ENCODE data around the gene PISD.
A peak's percentile ranks its signal among the peaks of the same experiment; 100 is the strongest.

The PISD gene

DNA sequence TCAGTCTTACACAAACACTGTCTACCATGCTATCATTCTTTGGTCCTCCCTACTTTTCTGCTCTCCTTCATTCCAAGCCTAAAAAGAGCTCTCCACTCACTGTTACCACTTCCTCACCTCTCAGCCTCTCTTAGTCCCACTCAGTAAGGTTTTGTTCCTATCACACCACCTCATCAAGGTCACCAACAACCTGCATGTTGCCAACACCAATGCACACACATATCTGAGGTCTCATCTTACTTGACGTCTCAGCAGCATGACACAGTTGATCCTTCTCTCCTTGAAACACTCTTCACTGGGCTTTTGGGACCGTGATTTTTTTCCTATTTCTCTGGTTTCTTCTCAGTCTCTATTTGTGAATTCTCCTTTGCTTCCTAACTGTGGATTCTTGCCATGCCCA lies 8.1 kb downstream of the PISD start:
- Histone ChIP-seq H3K4me3 (ENCODE audit: low read length in 2 of 2) (no peak overlapping the region), H3K27me3 (ENCODE audit: control insufficient read depth in 2 of 2, insufficient read depth in 2 of 2, low read length in 2 of 2) (no peaks in the 10 kb centered on the region), H3K27ac (ENCODE audit: low read depth in 2 of 2, low read length in 2 of 2) (no peak overlapping the region), H3K4me1 (ENCODE audit: control insufficient read depth in 2 of 2, insufficient read depth in 2 of 2, low read length in 2 of 2) (peaks cover 0 to 2% of the 10 kb centered on the region in 2 donors), H3K9ac (ENCODE audit: low read depth in 1 of 2, low read length in 2 of 2) (no peak overlapping the region), H3K9me3 (ENCODE audit: control insufficient read depth in 2 of 2, low read length in 2 of 2) (no peaks in the 10 kb centered on the region), H3K36me3 (ENCODE audit: control insufficient read depth in 2 of 2, insufficient read depth in 2 of 2, low read length in 2 of 2) (peaks cover 4 to 10% of the 10 kb centered on the region in 2 donors)

DNA sequence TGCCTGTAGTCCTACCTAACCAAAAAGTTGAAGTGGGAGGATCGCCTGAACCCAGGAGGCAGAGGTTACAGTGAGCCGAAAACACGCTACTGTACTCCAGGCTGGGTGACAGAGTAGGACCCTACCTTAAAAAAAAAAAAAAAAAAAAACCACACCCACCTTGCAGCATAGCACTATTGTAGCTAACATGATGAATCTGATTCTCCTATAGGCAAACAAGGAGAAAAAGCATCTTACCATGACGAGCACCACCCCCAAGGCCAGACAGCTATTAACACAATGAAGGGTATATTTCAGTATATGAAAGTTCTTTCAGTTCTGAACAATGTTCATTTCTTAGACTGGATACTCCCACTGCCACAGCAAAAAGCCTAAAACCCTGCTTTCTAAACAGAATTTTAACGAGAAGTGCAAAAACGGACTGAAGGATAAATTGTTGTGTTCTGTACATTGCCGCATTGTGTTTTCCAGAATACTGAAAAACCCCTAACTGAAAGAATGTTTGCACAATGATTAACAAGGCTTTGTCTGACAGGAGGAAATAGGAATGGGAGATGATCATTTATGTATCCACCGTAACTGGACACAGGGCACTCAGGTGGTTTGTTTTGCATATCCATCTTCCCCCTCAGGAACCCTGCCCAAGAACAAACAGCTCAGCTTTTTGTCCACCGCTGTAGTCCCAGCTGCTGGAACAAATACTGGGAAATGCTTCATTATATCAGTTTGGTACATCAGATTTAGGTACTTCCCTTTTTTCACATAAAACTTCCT lies 8.9 kb downstream of the PISD start:
- H3K4me3 ChIP-seq (ENCODE audit: low read length in 2 of 2): no peak overlapping the region
- peaks cover 0 to 2% of the 10 kb centered on the region in 2 donors for H3K4me1 ChIP-seq (ENCODE audit: control insufficient read depth in 2 of 2, insufficient read depth in 2 of 2, low read length in 2 of 2)
- H3K36me3 ChIP-seq (ENCODE audit: control insufficient read depth in 2 of 2, insufficient read depth in 2 of 2, low read length in 2 of 2): peaks cover 8 to 9% of the 10 kb centered on the region in 2 donors
- H3K9me3 ChIP-seq (ENCODE audit: control insufficient read depth in 2 of 2, low read length in 2 of 2): no peaks in the 10 kb centered on the region
- H3K27ac ChIP-seq (ENCODE audit: low read depth in 2 of 2, low read length in 2 of 2): no peak overlapping the region
- no peaks in the 10 kb centered on the region for H3K27me3 ChIP-seq (ENCODE audit: control insufficient read depth in 2 of 2, insufficient read depth in 2 of 2, low read length in 2 of 2)
- no peak overlapping the region for H3K9ac ChIP-seq (ENCODE audit: low read depth in 1 of 2, low read length in 2 of 2)

DNA sequence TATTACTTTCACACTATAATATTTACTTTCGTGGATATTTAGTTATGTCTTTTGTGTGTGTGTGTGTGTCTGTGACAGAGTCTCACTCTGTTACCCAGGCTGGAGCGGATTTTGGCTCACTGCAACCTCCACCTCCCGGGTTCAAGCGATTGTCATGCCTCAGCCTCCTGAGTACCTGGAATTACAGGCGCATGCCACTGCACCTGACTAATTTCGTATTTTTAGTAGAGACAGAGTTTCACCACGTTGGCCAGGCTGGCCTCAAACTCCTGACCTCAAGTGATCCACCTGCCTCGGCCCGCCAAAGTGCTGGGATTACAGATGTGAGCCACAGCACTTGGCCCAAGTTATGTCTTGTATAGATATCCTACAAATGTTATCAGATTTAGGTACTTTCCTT lies 9.9 kb downstream of the PISD start:
- Histone ChIP-seq H3K27me3 (ENCODE audit: control insufficient read depth in 2 of 2, insufficient read depth in 2 of 2, low read length in 2 of 2) (no peaks in the 10 kb centered on the region), H3K4me1 (ENCODE audit: control insufficient read depth in 2 of 2, insufficient read depth in 2 of 2, low read length in 2 of 2) (peaks cover 0 to 2% of the 10 kb centered on the region in 2 donors), H3K9me3 (ENCODE audit: control insufficient read depth in 2 of 2, low read length in 2 of 2) (no peaks in the 10 kb centered on the region), H3K36me3 (ENCODE audit: control insufficient read depth in 2 of 2, insufficient read depth in 2 of 2, low read length in 2 of 2) (peaks cover 8 to 15% of the 10 kb centered on the region in 2 donors), H3K9ac (ENCODE audit: low read depth in 1 of 2, low read length in 2 of 2) (no peak overlapping the region), H3K4me3 (ENCODE audit: low read length in 2 of 2) (no peak overlapping the region), H3K27ac (ENCODE audit: low read depth in 2 of 2, low read length in 2 of 2) (no peak overlapping the region)

DNA sequence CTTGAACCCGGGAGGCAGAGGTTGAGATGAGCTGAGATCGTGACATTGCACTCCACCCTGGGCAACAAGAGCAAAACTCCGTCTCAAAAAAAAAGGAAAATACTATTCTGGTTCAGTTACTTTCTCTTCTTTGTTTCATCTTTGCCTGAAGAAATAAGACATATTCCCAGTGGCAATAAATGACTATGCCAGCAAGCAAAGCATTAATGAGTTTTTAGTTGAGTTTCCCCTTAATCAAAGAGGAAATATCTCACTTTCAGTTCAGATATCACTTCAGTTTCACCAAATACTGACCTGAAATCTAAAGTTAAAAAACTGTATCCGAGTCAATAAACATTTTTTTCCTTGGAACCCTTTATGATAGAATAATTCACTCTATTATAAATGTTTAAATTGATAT lies 10.4 kb downstream of the PISD start:
- H3K4me1 ChIP-seq (ENCODE audit: control insufficient read depth in 2 of 2, insufficient read depth in 2 of 2, low read length in 2 of 2): peaks cover 0 to 2% of the 10 kb centered on the region in 2 donors
- peaks cover 8 to 17% of the 10 kb centered on the region in 2 donors for H3K36me3 ChIP-seq (ENCODE audit: control insufficient read depth in 2 of 2, insufficient read depth in 2 of 2, low read length in 2 of 2)
- H3K27me3 ChIP-seq (ENCODE audit: control insufficient read depth in 2 of 2, insufficient read depth in 2 of 2, low read length in 2 of 2): no peaks in the 10 kb centered on the region
- H3K4me3 ChIP-seq (ENCODE audit: low read length in 2 of 2): no peak overlapping the region
- no peaks in the 10 kb centered on the region for H3K9me3 ChIP-seq (ENCODE audit: control insufficient read depth in 2 of 2, low read length in 2 of 2)
- no peak overlapping the region for H3K9ac ChIP-seq (ENCODE audit: low read depth in 1 of 2, low read length in 2 of 2)
- no peak overlapping the region for H3K27ac ChIP-seq (ENCODE audit: low read depth in 2 of 2, low read length in 2 of 2)

- H3K4me1 ChIP-seq (ENCODE audit: control insufficient read depth in 2 of 2, insufficient read depth in 2 of 2, low read length in 2 of 2): peaks cover 0 to 2% of the 10 kb centered on the region in 2 donors
- H3K4me3 ChIP-seq (ENCODE audit: low read length in 2 of 2): no peak overlapping the region
- H3K27ac ChIP-seq (ENCODE audit: low read depth in 2 of 2, low read length in 2 of 2): no peak overlapping the region
- H3K36me3 ChIP-seq (ENCODE audit: control insufficient read depth in 2 of 2, insufficient read depth in 2 of 2, low read length in 2 of 2): peaks cover 14 to 21% of the 10 kb centered on the region in 2 donors
- no peaks in the 10 kb centered on the region for H3K27me3 ChIP-seq (ENCODE audit: control insufficient read depth in 2 of 2, insufficient read depth in 2 of 2, low read length in 2 of 2)
- H3K9ac ChIP-seq (ENCODE audit: low read depth in 1 of 2, low read length in 2 of 2): no peak overlapping the region
- H3K9me3 ChIP-seq (ENCODE audit: control insufficient read depth in 2 of 2, low read length in 2 of 2): no peaks in the 10 kb centered on the region
Observed at GRCh38 chr22:31650391-31650790, 11.6 kb downstream of the PISD start.

DNA sequence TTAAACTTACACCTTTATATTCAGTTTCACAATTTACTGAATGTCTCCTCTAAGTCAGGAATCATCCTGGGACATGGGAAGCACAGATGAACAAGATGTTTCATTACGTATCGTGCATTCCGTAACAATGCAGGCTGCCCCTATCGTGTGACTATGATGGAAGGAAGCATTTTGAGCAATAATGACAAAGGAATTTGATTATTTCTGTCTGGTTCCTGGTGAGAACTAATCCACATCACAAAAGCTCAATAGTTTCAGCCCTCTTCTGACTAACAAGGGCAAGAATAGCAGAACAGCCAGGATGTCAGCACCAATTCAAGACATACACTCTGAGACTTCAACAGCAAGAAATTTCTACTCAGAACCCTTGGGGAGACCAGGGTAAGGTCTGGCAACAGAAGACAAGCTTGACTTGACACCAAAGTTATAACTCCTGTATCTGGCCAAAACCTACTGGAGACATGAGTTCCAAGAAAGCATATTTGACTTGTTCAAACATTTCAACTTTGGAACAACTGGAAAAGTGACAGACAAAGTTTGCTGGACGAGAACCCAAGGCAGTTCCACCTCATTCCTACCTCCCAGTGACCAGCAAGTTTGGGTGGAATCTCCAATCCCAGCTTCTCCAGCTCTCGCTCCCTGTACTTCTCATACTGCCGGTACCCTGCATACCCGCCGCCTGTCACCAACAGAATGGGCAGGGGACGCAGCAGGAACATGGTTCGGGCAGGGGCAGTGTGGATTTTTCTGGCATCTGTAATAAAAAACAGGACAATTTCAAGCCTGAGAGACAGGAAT lies 14.3 kb downstream of the PISD start:
- Histone ChIP-seq H3K27ac (ENCODE audit: low read depth in 2 of 2, low read length in 2 of 2) (no peak overlapping the region), H3K9ac (ENCODE audit: low read depth in 1 of 2, low read length in 2 of 2) (no peak overlapping the region), H3K36me3 (ENCODE audit: control insufficient read depth in 2 of 2, insufficient read depth in 2 of 2, low read length in 2 of 2) (peaks cover 14 to 24% of the 10 kb centered on the region in 2 donors), H3K9me3 (ENCODE audit: control insufficient read depth in 2 of 2, low read length in 2 of 2) (no peaks in the 10 kb centered on the region), H3K4me1 (ENCODE audit: control insufficient read depth in 2 of 2, insufficient read depth in 2 of 2, low read length in 2 of 2) (no peaks in the 10 kb centered on the region), H3K4me3 (ENCODE audit: low read length in 2 of 2) (no peak overlapping the region), H3K27me3 (ENCODE audit: control insufficient read depth in 2 of 2, insufficient read depth in 2 of 2, low read length in 2 of 2) (no peaks in the 10 kb centered on the region)

DNA sequence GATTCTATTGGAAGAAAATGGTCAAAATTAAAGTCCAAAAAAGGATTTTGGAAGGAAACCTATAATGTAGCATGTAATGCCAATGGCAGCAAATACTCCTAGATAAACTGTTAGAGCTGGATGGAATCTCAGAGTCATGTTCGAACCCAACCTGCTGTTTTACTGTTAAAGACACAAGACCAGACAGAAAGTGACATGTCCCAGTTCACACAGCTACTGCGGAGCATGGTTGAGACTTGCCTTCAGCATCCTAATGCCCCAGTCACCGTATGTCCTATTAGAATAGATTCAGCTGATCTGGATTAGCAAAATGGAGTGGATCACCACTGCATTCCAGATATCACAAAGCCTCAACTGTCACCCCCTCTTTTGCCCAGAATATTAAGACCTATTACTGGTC lies 14.9 kb downstream of the PISD start:
- H3K9ac ChIP-seq (ENCODE audit: low read depth in 1 of 2, low read length in 2 of 2): no peak overlapping the region
- no peak overlapping the region for H3K4me3 ChIP-seq (ENCODE audit: low read length in 2 of 2)
- H3K4me1 ChIP-seq (ENCODE audit: control insufficient read depth in 2 of 2, insufficient read depth in 2 of 2, low read length in 2 of 2): no peaks in the 10 kb centered on the region
- no peaks in the 10 kb centered on the region for H3K9me3 ChIP-seq (ENCODE audit: control insufficient read depth in 2 of 2, low read length in 2 of 2)
- no peaks in the 10 kb centered on the region for H3K27me3 ChIP-seq (ENCODE audit: control insufficient read depth in 2 of 2, insufficient read depth in 2 of 2, low read length in 2 of 2)
- H3K36me3 ChIP-seq (ENCODE audit: control insufficient read depth in 2 of 2, insufficient read depth in 2 of 2, low read length in 2 of 2): peaks cover 14 to 24% of the 10 kb centered on the region in 2 donors
- peak overlapping the region in 1 of 2 donors; percentile 17 for H3K27ac ChIP-seq (ENCODE audit: low read depth in 2 of 2, low read length in 2 of 2)

GRCh38 chr22:31646186-31647019 lies 15.6 kb downstream of the PISD start:
- Histone ChIP-seq H3K4me1 (ENCODE audit: control insufficient read depth in 2 of 2, insufficient read depth in 2 of 2, low read length in 2 of 2) (no peaks in the 10 kb centered on the region), H3K4me3 (ENCODE audit: low read length in 2 of 2) (no peak overlapping the region), H3K27ac (ENCODE audit: low read depth in 2 of 2, low read length in 2 of 2) (peak overlapping the region in 1 of 2 donors; percentile 17), H3K27me3 (ENCODE audit: control insufficient read depth in 2 of 2, insufficient read depth in 2 of 2, low read length in 2 of 2) (no peaks in the 10 kb centered on the region), H3K9ac (ENCODE audit: low read depth in 1 of 2, low read length in 2 of 2) (no peak overlapping the region), H3K36me3 (ENCODE audit: control insufficient read depth in 2 of 2, insufficient read depth in 2 of 2, low read length in 2 of 2) (peaks cover 14 to 27% of the 10 kb centered on the region in 2 donors), H3K9me3 (ENCODE audit: control insufficient read depth in 2 of 2, low read length in 2 of 2) (no peaks in the 10 kb centered on the region)

- H3K9ac ChIP-seq (ENCODE audit: low read depth in 1 of 2, low read length in 2 of 2): no peak overlapping the region
- H3K27ac ChIP-seq (ENCODE audit: low read depth in 2 of 2, low read length in 2 of 2): no peak overlapping the region
- no peaks in the 10 kb centered on the region for H3K9me3 ChIP-seq (ENCODE audit: control insufficient read depth in 2 of 2, low read length in 2 of 2)
- H3K4me1 ChIP-seq (ENCODE audit: control insufficient read depth in 2 of 2, insufficient read depth in 2 of 2, low read length in 2 of 2): peaks cover 9 to 10% of the 10 kb centered on the region in 2 donors
- H3K4me3 ChIP-seq (ENCODE audit: low read length in 2 of 2): no peak overlapping the region
- H3K36me3 ChIP-seq (ENCODE audit: control insufficient read depth in 2 of 2, insufficient read depth in 2 of 2, low read length in 2 of 2): peaks cover 0 to 13% of the 10 kb centered on the region in 2 donors
- no peaks in the 10 kb centered on the region for H3K27me3 ChIP-seq (ENCODE audit: control insufficient read depth in 2 of 2, insufficient read depth in 2 of 2, low read length in 2 of 2)
Observed at GRCh38 chr22:31639436-31640039, 22.5 kb downstream of the PISD start.

All from mucosa of rectum (tissue), 2 donors.